Measurements from ENCODE around the gene TP53BP2.

The TP53BP2 gene

DNA sequence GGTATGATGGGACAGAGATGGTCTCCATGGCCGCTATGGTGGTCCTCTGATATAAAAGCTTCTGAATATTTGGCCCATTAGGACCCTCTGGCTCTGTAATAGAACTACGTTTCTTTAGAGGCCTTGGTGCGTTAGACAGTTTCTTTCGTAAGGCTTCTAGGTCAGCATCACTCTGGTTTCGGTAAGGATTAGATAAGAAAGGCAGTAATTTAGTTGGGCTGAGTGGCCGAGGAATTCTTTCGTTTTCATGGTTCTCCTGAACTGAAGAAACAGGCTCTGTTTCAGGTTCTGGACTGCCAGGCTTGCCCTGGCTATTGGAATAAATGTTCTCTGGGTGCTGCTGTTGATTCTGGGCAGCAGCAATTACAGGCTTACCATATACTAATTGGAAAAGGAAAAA, 49.5 kb downstream of the TP53BP2 start:
- DNase-seq (ENCODE audit: low spot score): no peak

DNA sequence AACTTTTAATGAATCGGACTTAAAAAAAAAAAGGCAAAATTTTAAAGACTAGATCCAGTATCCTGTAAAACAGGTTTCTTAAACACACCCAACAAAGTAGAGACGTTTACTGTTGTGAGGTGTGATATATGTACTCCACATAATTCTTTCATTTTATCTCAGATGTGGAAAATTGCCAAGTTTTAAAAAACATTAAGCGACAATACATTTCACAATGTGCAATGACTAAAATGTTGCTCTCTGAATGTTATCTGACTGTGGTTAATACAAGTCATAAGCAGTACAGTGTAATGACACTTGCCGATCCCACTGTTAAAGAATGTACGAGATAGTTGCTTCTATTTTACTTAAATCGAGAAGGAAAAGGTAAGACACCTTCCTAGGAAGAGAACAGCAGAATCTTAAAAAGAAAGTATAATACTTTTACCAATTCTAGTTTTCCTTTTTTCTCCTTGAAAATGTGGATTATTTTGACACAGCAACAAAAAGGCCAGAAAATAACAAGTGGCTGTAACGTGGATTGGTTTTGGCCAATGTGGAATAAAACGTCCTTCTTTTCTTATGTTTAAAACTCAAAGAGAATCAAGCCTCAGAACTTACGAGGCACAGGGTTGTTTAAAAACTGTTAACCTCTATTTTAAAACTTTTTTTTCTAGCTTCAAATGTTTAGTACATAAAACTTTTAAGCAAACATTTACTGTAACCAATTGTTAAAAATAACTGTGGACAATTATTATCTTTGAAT, 51.4 kb downstream of the TP53BP2 start:
- DNase-seq (ENCODE audit: low spot score): no peak

DNA sequence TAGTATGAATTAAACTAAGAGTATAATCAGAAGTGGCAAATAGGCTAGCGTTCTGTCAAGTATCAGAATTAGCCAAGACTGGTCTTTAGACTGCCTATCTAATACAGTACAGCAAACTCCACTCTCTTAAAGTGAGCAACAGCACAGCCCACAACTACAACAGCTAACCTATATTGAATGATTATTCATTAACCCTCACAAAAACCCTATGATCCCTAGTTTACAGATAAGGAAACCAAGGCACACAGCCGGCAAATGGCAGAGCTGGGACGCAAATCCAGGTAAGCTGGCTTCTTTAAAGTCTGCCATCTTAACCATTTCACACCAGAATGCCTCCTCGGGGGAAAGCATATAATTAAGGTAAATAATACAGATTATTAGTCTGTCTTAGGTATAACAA, 52.0 kb downstream of the TP53BP2 start:
- no peak for DNase-seq (ENCODE audit: low spot score)

DNA sequence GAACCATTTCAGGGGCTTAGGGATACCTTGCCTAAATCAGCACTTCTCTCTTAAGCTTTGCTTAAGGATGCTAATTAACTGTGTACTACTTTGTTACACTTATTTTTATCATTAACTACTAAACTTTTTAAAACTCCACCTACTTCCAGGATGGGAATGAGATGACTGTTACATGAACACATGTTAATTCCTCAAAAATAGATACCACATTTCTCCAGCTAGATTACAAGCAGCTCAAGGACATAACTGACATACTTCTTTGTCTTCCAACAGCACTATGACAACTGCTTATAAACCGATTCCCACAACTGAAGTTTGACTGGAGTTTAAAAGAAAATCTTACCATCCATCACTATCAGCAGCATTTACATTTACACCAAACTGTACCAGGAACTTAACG, 53.7 kb downstream of the TP53BP2 start:
- no peak for DNase-seq (ENCODE audit: low spot score)

DNA sequence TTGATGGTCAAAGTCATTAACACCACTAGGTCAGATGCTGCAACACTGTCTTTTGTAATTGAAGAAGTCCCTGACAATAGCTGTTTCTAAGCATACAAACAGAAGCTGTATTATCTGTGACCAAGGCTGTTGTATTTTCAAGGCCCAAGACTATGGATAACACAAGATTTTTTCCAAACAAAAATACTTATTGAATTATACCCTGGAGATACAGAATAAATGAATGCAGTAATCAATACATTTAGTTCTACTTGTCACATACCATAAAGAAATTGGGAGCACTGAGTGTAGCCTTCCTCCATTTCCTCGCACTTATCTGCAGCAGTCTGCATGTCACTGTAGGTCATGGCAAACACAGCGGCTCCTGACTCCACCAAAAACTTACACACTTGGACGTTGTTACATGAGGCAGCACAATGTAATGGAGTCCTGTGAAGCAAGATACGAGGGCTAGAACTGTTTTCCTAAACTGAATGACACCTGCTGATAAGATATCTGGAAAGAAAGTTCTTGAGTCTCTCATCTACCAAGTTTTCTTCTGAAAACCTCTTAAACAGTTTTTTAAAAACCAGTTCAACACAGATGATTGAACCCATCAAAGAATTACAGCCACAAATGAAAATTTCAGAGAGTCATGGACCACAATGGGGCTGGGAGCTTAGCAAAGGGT, 56.9 kb downstream of the TP53BP2 start:
- no peak for DNase-seq (ENCODE audit: low spot score)

- DNase-seq (ENCODE audit: low spot score): no peak
These were observed 59.9 kb downstream of the TP53BP2 start for GRCh38 chr1:223785808-223786207.

- no peak for DNase-seq (ENCODE audit: low spot score)
These were observed 61.2 kb downstream of the TP53BP2 start for GRCh38 chr1:223784541-223784940.

DNA sequence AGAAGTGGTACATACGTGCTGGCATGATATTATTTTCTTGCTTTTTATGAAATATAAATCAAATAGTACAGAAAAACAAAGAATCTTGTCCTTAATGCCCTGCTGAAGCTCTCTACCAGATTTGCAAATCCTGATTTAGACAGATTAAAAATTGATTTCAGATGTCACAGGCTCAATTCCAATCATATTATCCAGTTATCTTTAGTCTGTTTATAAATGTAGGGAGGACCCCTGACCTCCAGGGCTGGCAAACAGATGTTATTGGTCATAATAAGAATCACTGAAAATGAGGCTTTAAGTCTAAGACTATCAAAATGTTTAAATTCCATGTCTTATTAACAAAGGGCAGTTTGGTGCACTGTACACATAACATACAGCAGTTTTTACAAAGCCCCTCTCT, 62.1 kb downstream of the TP53BP2 start:
- DNase-seq (ENCODE audit: low spot score): no peak

GRCh38 chr1:223780949-223781348, 64.8 kb downstream of the TP53BP2 start:
- no peak for DNase-seq (ENCODE audit: low spot score)

DNA sequence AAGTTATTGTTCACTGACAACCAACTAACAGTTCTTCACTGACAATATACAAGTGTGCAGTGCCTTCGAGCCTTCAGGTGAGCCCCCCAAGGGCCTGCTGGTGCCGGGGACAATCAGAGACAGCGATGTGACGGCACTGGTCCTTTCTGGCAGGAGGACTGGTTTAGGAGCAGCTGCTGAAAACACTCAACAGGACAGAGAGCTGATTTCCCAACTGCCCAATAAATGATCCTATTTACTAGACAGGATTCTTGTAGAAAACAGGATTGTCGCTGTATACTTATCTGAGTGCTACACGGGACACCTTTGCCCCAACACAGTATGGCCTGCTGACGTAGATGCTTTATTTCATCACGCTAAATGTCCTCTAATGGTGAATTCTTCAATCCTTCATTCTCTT, 65.4 kb downstream of the TP53BP2 start:
- DNase-seq (ENCODE audit: low spot score): no peak

DNA sequence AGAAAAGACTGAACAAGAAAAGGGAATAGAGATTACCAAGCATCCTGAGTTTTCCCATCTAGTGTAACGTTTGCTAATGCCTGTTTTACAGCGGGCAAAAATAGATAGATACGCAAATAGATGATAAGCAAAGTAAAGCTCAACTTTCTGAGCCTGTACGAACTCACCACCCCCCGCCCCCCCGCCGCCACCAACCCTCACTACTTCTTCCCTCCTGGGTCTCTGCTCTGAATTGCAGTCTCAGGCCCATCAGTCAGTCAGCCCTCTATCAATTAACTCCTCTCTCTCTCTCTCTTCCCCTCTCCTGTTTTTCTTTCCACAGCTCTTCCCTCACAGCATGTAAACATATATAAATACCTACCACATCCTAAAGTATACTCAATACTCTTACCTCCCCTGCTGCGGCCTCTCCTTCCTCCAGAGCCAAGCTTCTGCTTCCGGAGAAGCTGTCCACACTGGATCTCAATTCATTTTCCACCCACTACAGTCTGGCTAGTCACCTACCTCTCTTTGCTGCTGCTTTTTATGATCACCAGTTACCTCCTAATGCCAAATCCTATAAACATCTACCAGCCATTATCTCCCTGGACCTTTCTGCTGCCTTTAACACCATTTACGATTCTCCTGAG, 68.8 kb downstream of the TP53BP2 start:
- no peak for DNase-seq (ENCODE audit: low spot score)

- peak; percentile 66 for DNase-seq (ENCODE audit: low spot score)
These were observed 69.5 kb downstream of the TP53BP2 start for GRCh38 chr1:223776075-223776814.

DNA sequence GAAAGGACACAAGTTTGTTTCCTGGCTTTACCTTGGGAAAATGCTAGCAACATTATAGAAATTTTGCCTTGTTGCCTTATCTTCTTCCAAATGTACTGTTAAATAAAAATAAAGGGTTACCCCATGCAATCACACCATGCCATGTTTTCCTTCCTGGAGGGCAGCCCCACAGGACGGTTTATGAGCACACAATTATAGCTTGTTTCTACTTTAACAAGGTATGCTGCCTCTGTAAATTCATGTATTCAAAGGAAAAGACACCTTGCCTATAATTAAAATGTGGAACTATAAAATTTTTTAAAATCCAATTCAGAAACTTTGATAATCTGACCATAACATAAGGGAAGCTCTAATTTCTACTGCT, 70.1 kb downstream of the TP53BP2 start:
- no peak for DNase-seq (ENCODE audit: low spot score)

GRCh38 chr1:223775054-223775453, 70.7 kb downstream of the TP53BP2 start:
- DNase-seq (ENCODE audit: low spot score): no peak

DNA sequence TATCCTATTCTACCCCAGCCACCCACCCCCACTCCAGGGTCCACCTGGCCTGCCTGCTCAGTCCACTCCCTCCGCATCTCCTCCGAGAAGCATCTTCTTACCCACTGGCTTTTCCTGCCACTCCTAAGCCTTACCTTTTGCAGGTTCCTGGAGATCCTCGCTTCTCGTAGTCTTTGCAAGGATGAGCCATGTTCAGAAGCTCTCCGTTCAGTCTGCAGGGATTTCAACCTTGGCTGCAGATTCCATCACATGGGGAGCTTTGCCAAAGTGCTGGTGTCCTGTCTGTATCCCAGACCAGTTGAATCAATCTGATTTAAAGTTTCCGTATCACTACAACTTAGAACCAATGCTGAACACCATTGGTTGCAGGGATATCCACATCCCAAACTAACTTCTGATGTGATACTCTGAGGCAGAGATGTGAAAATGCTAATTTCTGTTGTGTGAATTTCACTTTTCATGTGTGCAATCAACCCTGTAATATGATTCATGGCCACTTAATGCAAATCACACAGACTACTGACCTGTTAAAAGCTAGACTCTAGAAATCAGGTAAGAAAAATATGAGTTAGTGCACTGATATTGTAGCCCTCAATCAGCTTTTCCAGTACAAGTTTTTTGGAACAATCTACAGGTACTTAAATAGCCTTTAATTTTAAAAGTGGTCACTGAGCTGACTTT, 71.5 kb downstream of the TP53BP2 start:
- DNase-seq (ENCODE audit: low spot score): no peak

- no peak for DNase-seq (ENCODE audit: low spot score)
These were observed 73.0 kb downstream of the TP53BP2 start for GRCh38 chr1:223772771-223773160.

- DNase-seq (ENCODE audit: low spot score): no peak
These were observed 73.7 kb downstream of the TP53BP2 start for GRCh38 chr1:223771814-223772770.

DNA sequence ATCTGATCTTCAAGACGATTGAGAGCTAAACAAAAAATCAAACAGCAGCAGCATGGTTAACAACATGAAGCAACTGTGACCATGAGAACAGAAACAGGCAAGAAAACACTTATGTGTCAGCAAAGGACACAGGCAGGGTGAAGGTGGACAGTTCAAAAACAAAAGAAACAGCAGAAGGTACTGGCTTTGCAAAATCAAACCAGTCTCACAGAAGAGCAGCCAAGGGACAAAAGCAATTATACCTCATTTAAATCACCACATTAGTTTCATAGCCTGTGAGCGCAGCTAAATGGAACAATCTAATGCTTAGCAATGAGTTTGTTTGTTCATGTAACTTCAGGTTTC, 74.3 kb downstream of the TP53BP2 start:
- DNase-seq (ENCODE audit: low spot score): no peak

DNA sequence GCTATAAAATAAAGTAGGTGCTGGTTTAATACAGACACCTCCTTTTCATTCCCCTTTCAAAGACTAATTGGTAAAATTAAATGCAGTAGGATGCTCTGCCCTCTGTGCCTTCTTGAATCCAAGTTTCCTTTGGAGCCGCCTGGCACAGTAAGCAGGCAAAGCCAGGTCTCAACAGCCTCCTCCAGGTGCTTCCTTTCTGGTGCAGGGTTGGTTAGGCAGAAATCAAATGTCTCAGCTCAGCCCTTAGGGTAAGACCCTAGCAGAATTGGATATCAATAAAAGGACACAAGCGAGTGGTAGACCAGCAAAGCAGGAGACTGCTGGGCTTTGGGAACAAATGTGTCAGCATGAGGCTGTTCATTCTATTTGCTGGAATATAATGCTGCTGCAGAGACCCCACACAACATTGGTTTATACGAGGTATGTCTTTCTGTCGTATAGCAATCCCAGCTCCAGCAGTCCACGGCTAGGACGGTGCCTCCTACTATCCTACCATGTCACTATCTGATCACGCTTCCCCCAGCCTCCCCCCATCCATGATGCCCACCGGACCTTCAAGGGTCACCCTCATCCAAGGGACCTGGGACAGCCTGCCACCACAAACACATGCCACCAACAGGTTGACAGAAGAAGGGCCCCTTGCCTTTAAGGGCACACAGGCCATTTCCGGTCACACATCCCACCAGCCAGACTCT, 75.0 kb downstream of the TP53BP2 start:
- DNase-seq (ENCODE audit: low spot score): no peak

DNA sequence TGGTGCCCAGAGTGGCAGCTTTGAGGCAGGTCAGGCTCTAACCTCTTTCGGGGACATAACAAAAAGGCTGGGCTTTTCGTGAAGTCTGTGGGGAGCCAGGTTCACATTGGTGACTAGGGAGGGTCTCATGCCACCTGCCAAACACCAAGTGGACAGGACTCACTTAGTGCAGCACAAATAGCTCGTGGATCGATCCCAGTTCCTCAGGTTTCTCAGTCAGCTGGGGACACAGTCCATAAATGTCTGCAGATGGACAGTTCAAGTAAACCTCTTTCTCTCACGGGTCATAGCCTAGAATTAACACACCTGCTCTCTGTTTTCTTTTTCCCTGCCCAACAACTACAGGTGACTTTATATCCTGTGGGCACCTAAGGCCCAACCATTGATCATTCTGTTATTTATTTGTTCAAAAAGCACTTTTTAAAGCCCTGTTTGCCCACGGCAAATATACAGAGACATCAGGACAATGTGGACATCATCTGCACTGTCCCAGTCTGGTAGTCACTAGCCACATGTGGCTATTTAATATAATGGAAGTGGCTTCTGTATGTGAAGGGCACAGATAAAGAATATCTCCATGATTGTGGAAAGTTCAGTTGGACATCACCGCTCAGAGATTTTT, 79.9 kb downstream of the TP53BP2 start:
- no peak for DNase-seq (ENCODE audit: low spot score)

All from CD4-positive, alpha-beta T cell treated with Interleukin-15 for 4 hours (primary cell).